Muscle of leg (tissue), 11 donors: ENCODE results near the gene NFE2L2. TPM values are rescaled to one million over a fixed set of nuclear protein-coding genes. Genes with fewer than 3 reads are reported as not detected.
"Not testable (repeated sequence)": the region's sequence is repeated elsewhere in the genome, so short reads cannot be mapped to it uniquely, and the experiment has no call there.

Experiments used
- DNase-seq: peaks from one replicate; pipeline ENCODE4 v3.0.0; 2013
- H3K27ac ChIP-seq: one replicate; pipeline ENCODE4 v1.5.1; 2013; ENCODE audit warnings: mild to moderate bottlenecking, low read length, control low read depth
- H3K27me3 ChIP-seq: one replicate; pipeline ENCODE4 v1.6.1; 2013; ENCODE audit warnings: low read length; ENCODE audit not compliant: control insufficient read depth, insufficient read depth
- H3K36me3 ChIP-seq: one replicate; pipeline ENCODE4 v1.6.1; 2013; ENCODE audit warnings: low read length; ENCODE audit not compliant: control insufficient read depth, insufficient read depth
- H3K4me1 ChIP-seq: one replicate; pipeline ENCODE4 v1.6.1; 2013; ENCODE audit warnings: low read length; ENCODE audit not compliant: control insufficient read depth, insufficient read depth
- H3K4me3 ChIP-seq: one replicate; pipeline ENCODE4 v1.5.1; 2013; ENCODE audit warnings: low read length, control low read depth
- H3K9me3 ChIP-seq: replicated peaks from 2 replicates; pipeline ENCODE4 v1.6.1; 2013; ENCODE audit warnings: low read depth, low read length; ENCODE audit not compliant: control insufficient read depth
- whole genome bisulfite sequencing: methylation state at CpG from one replicate; pipeline ENCODE4 v1.1.5; 2013; ENCODE audit warnings: missing lambda C conversion rate; ENCODE audit not compliant: insufficient coverage; 5-methylcytosine and 5-hydroxymethylcytosine counted together
- polyA plus RNA-seq, 8 donors: library from polyadenylated mRNA; unstranded; fragments of 120-200 nt; gene quantifications; one replicate each; pipeline versions ENCODE4 v1.2.1 to v1.2.3, GENCODE V29; 2013; ENCODE audit warnings: inconsistent platforms in 1 of 8, low replicate concordance in 1 of 8; ENCODE audit not compliant: insufficient read length in 8 of 8, insufficient read depth in 1 of 8
- total RNA-seq: library from RNA; stranded (reverse); fragments of 120-200 nt; gene quantifications from one replicate; pipeline ENCODE4 v1.2.4, GENCODE V29; 2013

Gene NFE2L2
- total and polyA plus RNA-seq, 9 donors, result 39.9 to 65.8 (median 52.7) TPM

- WGBS, result no CpG with 5 or more reads among the region's 3 CpGs
These were observed 42.6 kb downstream of the NFE2L2 start for GRCh38 chr2:177221970-177222369.

GRCh38 chr2:177221534-177221933 is 43.0 kb downstream of the NFE2L2 start:
- H3K9me3 ChIP-seq, result no peaks in the 10 kb centered on the region
- H3K4me3 ChIP-seq, result no peak overlapping the region
- no peaks in the 10 kb centered on the region for H3K27me3 ChIP-seq
- WGBS, result 100% methylated on average over 3 of the region's 3 CpGs
- no peaks in the 10 kb centered on the region for H3K4me1 ChIP-seq
- DNase-seq, result no peak
- peaks cover 41% of the 10 kb centered on the region for H3K36me3 ChIP-seq
- H3K27ac ChIP-seq, result no peak overlapping the region

More at GRCh38 chr2:177221970-177222369, 42.6 kb downstream of the NFE2L2 start:
- no peak for DNase-seq
- Histone ChIP-seq H3K4me3 (no peak overlapping the region), H3K27ac (no peak overlapping the region), H3K27me3 (no peaks in the 10 kb centered on the region), H3K9me3 (no peaks in the 10 kb centered on the region), H3K36me3 (peaks cover 36% of the 10 kb centered on the region), H3K4me1 (no peaks in the 10 kb centered on the region)

- H3K4me1 ChIP-seq, DNase-seq, H3K4me3 ChIP-seq, H3K9me3 ChIP-seq, H3K27ac ChIP-seq, H3K27me3 ChIP-seq: not testable (repeated sequence)
- WGBS, result no CpG with 5 or more reads among the region's 2 CpGs
- H3K36me3 ChIP-seq, result peaks cover 51% of the 10 kb centered on the region
These were observed 44.7 kb downstream of the NFE2L2 start for GRCh38 chr2:177219787-177220186.

- H3K9me3 ChIP-seq, result no peaks in the 10 kb centered on the region
- H3K27ac ChIP-seq, result no peak overlapping the region
- no peak for DNase-seq
- H3K4me3 ChIP-seq, result no peak overlapping the region
- H3K27me3 ChIP-seq, result no peaks in the 10 kb centered on the region
- H3K36me3 ChIP-seq, result peaks cover 47% of the 10 kb centered on the region
- peaks cover 3% of the 10 kb centered on the region for H3K4me1 ChIP-seq
- WGBS, result 53% methylated on average over 2 of the region's 5 CpGs
These were observed 47.2 kb downstream of the NFE2L2 start for GRCh38 chr2:177217247-177217843.

GRCh38 chr2:177212891-177213856 is 51.4 kb downstream of the NFE2L2 start:
- H3K4me1 ChIP-seq, result peaks cover 6% of the 10 kb centered on the region
- H3K4me3 ChIP-seq, result peak overlapping the region; percentile 92
- DNase-seq, result peak; percentile 94
- no peaks in the 10 kb centered on the region for H3K27me3 ChIP-seq
- H3K9me3 ChIP-seq, result no peaks in the 10 kb centered on the region
- H3K27ac ChIP-seq, result peak overlapping the region; percentile 99
- H3K36me3 ChIP-seq, result peaks cover 24% of the 10 kb centered on the region
- under 1% methylated on average over 55 of the region's 74 CpGs for WGBS

- H3K27me3 ChIP-seq, result no peaks in the 10 kb centered on the region
- DNase-seq, result peak; percentile 100
- peak within 1 kb of the TSS; percentile 92 for H3K4me3 ChIP-seq
- WGBS, result under 1% methylated on average over 46 of the region's 74 CpGs
- H3K9me3 ChIP-seq, result no peaks in the 10 kb centered on the region
- H3K36me3 ChIP-seq, result peaks cover 17% of the 10 kb centered on the region
- H3K4me1 ChIP-seq, result peaks cover 6% of the 10 kb centered on the region
- peak within 1 kb of the TSS; percentile 100 for H3K27ac ChIP-seq
These were observed 52.2 kb downstream of the NFE2L2 start, which contains the start of gene HNRNPA3 for GRCh38 chr2:177212106-177212890. Gene HNRNPA3, plus strand, starts transcription at chr2:177212794. Its CDS starts 6 bp downstream, at chr2:177212800.

GRCh38 chr2:177211576-177212105 is 52.9 kb downstream of the NFE2L2 start:
- H3K27me3 ChIP-seq, result no peaks in the 10 kb centered on the region
- H3K9me3 ChIP-seq, result no peaks in the 10 kb centered on the region
- H3K4me3 ChIP-seq, result peak overlapping the region; percentile 68
- 8% methylated on average over 5 of the region's 6 CpGs for WGBS
- H3K27ac ChIP-seq, result peak overlapping the region; percentile 100
- H3K36me3 ChIP-seq, result peaks cover 12% of the 10 kb centered on the region
- peak; percentile 25 for DNase-seq
- peaks cover 6% of the 10 kb centered on the region for H3K4me1 ChIP-seq

GRCh38 chr2:177211169-177211568 is 53.4 kb downstream of the NFE2L2 start:
- Histone ChIP-seq H3K27ac (peak overlapping the region; percentile 100), H3K4me1 (peaks cover 6% of the 10 kb centered on the region), H3K27me3 (no peaks in the 10 kb centered on the region), H3K36me3 (peaks cover 8% of the 10 kb centered on the region), H3K9me3 (no peaks in the 10 kb centered on the region), H3K4me3 (peak overlapping the region; percentile 68)
- WGBS, result 60% methylated on average over 1 of the region's 7 CpGs
- peak; percentile 16 for DNase-seq

- Histone ChIP-seq H3K27ac (no peak overlapping the region), H3K36me3 (no peaks in the 10 kb centered on the region), H3K27me3 (no peaks in the 10 kb centered on the region), H3K9me3 (no peaks in the 10 kb centered on the region), H3K4me1 (peaks cover 3% of the 10 kb centered on the region), H3K4me3 (no peak overlapping the region)
- no peak for DNase-seq
- 86% methylated on average over 1 of the region's 2 CpGs for WGBS
These were observed 57.4 kb downstream of the NFE2L2 start for GRCh38 chr2:177207101-177207500.
